HG03571 (cell line): ENCODE measurements around the gene GATD1.

Source experiments
- ATAC-seq: cut with Tn5 transposase; IDR thresholded peaks from one replicate; pipeline ENCODE4 v1.9.1; 2021; ENCODE audit not compliant: unreplicated experiment

The GATD1 gene

GRCh38 chr11:729492-730074 lies 47.7 kb downstream of the GATD1 start:
- ATAC-seq, result no peak

GRCh38 chr11:728901-729491 lies 48.3 kb downstream of the GATD1 start:
- no peak for ATAC-seq

- ATAC-seq, result no peak
Measured at GRCh38 chr11:727859-728748, 49.2 kb downstream of the GATD1 start.

GRCh38 chr11:727281-727701 lies 50.0 kb downstream of the GATD1 start:
- no peak for ATAC-seq

GRCh38 chr11:726278-727220 lies 50.7 kb downstream of the GATD1 start:
- no peak for ATAC-seq

GRCh38 chr11:725624-726202 lies 51.6 kb downstream of the GATD1 start:
- no peak for ATAC-seq

- ATAC-seq, result no peak
Measured at GRCh38 chr11:724778-725386, 52.4 kb downstream of the GATD1 start.

- no peak for ATAC-seq
Measured at GRCh38 chr11:724049-724777, 53.1 kb downstream of the GATD1 start.

GRCh38 chr11:723120-723883 lies 54.0 kb downstream of the GATD1 start:
- ATAC-seq, result no peak

GRCh38 chr11:722346-722811 lies 54.9 kb downstream of the GATD1 start:
- ATAC-seq, result no peak

- ATAC-seq, result no peak
Measured at GRCh38 chr11:721741-722345, 55.4 kb downstream of the GATD1 start.

GRCh38 chr11:721247-721740 lies 56.0 kb downstream of the GATD1 start:
- ATAC-seq, result no peak

GRCh38 chr11:720642-721246 lies 56.5 kb downstream of the GATD1 start:
- no peak for ATAC-seq

- no peak for ATAC-seq
Measured at GRCh38 chr11:720017-720641, 57.2 kb downstream of the GATD1 start.

- no peak for ATAC-seq
Measured at GRCh38 chr11:719214-720016, 57.9 kb downstream of the GATD1 start.
